Middle frontal gyrus (tissue), 1 donor: ENCODE data around the gene MMP10.
"Not testable (repeated sequence)": the region's sequence is repeated elsewhere in the genome, so short reads cannot be mapped to it uniquely, and the experiment has no call there.

Experiments used
- DNase-seq: peaks from one replicate; pipeline ENCODE4 v3.0.0-alpha.2; 2015; ENCODE audit warnings: low spot score; ENCODE audit errors: extremely low spot score

MMP10 gene

DNA sequence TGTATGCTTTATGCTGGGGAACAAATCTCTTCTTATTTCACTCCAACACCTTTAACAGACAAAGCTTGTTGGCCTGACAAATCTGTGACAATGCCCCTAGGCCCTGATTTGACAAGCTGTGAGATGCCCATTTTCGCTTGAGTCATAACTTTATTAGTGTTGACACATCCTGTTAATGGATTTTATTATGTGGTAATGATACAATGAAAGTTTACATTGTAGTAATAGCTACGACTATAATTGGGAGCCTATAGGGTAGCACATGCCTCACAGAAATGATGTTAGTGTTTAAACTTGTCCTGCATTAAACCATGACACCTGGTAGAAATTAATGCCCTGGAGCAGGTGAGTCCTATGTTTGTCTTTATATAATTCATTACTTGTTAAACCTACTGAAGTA lies 3.3 kb upstream of the MMP10 start:
- DNase-seq: no peak

DNA sequence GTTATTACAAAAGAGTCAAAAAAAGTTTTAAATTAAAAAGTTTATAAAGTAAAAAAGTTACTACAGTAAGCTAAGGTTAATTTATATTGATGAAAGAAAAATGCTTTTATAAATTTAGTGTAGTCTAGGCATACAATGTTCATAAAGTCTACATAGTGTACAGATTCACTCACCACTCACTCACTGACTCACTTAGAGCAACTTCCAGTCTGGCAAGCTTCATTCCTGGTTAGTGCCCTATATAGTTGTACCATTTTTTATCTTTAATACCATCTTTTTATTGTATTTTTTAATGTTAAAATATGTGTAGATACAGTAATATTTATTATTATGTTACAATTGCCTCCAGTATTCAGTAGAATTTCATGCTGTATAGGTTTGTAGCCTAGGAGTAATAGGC lies 2.6 kb upstream of the MMP10 start:
- DNase-seq: no peak

DNA sequence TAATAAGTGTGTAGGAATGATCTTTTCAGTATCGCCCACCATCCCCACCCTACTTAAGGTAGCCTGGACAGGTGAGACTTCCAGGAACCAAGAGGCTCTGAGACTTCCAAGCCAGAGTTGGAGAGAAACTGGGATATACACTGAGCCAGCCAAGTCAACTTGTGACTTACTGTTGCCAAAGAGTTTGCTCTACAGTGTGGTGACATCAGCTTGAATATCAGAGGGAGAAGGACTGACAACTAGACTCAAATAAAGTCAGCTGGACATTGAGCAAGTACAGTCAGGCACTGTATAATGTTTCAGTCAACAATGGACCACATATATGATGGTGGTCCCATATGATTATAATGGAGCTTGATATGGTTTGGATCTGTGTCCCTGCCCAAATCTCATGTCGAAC lies 1.2 kb upstream of the MMP10 start:
- no peak for DNase-seq

DNA sequence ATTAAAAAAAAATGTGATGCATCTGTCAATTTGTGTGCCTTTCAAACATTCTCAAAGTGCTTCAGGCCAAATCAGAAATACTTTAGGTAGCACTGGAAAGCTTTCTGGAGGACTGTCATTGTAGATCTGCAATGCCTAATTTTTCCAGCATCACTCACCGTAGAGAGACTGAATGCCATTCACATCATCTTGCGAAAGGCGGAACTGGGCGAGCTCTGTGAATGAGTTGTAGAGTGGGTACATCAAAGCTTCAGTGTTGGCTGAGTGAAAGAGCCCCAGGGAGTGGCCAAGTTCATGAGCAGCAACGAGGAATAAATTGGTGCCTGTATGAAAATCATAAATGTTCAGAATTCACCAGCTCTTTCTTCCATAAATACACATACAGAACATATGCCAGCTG lies 4.0 kb downstream of the MMP10 start:
- no peak for DNase-seq

DNA sequence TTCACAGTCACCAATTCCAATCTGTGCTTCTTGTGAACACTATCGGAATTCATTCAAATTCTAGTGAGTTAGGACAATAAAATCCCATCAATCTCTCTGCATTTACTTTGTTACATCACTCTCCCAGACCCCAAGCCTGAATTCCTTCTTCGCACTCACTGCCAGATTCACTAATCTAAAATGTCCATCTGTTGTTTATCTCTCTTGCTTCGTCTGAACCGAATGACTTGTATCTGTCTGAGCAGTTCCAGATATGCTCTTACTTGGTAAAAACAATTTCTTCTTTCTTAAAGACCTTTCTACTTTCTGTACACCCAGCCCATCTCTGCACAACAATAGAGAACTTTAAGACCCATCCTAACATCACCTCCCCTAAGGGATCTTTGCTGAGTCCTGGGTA lies 7.0 kb downstream of the MMP10 start:
- DNase-seq: no peak

DNA sequence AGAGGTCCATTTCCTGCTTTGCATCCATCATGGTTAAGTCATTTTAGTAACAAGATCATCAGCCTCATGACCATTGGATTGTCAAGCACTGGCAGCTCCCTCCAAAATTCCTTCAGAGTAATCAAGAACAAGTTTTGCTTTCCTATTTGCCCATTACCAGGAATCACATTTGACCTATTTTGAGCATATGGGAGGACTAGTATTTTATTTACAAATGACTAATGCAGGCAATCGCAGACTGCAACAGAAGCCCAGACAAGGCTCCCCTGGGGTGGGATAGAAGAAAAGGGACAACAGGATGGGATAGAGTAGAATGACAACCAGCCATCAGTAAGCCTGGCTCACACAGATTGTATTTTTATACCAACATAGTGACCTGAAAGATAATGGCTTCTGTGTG lies 9.1 kb downstream of the MMP10 start:
- no peak for DNase-seq

DNA sequence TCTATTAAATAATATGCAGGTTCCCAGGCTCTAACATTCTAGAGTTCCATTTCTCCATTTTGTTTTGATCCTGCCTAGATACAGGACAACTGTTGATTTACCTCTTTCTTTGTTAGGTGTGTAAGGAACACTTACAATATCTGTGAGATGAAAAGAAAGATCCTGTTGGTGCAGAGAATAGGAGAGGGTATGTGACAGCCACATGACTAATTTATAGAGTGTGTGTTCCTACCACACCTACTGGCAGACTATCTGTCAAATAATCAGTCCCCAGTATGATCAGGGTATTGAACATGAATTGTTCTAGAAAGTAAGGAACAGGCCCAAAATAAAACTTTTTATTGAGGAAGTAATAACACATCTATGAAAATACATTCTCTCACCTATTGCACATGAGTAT lies 10.2 kb downstream of the MMP10 start:
- no peak for DNase-seq

DNA sequence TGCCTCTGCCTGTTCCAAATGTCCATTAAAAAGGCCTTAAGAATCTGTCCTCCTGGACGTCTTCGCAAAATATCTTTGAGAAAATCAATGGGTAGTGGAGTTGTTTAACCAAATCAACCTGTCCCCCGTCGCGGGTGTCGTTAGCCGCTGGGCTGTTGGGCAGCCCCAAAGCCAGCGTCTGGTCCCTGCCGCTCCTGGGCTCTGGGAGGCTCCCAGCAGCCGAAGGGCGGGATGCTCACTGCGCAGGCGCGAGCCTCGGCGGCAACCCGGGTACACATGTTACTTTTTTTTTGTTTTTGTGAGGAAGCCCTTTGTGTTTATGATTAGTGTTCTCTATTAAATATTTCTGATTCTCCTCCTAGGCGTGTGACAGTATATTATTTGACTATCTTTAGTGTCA lies 12.6 kb downstream of the MMP10 start:
- no peak for DNase-seq

DNA sequence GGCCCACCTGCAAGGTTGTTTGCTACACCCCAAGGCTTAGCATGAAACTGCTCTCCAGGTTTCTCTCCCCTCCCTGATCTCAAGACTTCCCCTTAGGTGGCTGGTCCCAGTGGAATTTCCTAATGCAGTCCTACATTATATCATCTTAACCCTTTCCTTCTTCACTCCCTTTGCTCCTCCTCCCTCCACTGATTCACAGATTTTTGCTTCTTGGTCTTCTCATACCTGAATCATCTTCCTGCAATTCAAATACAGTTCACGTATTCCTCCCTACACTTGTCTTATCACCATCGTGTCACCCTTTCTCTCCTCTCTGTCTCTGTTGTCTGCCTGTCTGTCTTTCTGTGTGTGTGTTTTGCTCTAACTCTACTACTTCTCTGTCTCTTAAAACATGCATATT lies 17.0 kb downstream of the MMP10 start:
- DNase-seq: no peak

DNA sequence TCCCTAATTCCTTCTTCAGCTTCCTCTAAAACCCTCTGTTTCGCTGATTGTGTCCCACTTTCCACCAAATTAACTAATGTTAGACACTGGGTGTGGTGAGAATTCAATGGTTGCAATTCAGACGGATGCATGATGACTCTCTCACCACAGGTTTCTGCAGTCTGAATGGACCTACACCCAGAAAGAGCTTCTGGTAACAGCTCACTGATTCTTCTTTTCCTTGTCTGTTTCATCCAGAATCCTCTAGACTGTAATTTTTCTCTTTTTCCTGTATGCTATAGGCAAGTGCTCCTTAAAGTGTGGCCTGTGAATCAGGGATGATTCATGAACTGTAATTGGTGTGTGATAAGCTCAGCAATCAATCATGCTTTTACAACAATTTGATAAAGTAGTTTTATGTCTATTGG lies 18.1 kb downstream of the MMP10 start:
- no peak for DNase-seq

DNA sequence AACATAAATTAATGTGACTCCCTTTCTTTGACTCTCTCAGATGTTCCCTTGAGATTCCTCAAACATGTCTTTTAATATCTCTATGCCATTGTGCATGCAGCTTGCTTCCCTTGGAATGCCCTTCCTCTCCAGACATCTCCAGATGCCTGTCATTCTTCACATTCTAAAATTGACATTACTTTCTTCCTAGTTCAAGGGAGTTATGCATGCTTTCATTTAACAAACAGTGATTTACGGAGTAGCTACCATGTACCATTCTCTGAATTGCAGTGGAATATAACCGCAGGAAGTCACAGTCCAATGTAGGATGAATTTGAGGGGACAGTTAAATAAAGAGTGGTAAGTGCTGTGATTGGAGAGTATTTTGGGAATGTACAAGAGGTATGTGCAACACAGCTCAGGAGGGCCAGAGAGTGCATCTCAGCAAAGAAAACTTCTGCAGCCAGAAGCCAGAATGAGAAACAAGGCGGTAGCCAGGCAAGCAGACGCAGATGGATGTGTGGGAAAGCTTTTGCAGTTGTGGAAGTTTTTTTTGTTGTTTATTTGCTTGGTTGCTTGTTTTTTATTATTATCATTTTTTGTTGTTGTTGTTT lies 18.7 kb downstream of the MMP10 start:
- DNase-seq: no peak

DNA sequence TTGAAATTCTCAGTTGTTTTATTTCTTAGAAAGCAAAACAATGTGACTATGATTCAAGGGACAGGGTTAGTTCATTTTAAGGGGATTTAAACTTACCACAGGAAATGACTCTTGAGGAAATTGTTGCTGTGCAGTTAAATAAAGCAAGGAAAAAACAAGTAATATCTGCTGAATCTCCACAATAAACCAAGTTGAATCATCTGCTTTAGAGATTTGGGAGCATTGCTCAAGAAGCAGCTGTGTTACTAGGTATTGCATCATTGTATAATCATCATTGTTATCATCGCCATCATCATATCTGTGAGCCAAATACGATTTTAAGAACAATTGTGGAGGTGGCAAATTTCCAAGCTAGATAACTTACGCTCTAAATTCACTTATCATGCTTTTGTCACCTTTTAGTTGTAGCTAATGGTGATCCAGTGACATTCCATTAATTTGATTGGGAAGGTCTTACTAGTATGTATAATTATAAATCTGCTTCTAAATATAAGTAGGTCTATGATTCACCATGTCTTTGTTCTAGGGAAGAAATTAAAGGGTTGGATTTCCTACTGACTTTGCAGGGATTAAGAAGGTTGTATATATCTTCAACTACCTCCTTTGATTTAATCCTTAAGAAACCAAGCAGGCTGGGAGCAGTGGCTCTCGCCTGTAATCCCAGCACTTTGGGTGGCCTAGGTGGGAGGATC lies 19.9 kb downstream of the MMP10 start:
- DNase-seq: no peak

DNA sequence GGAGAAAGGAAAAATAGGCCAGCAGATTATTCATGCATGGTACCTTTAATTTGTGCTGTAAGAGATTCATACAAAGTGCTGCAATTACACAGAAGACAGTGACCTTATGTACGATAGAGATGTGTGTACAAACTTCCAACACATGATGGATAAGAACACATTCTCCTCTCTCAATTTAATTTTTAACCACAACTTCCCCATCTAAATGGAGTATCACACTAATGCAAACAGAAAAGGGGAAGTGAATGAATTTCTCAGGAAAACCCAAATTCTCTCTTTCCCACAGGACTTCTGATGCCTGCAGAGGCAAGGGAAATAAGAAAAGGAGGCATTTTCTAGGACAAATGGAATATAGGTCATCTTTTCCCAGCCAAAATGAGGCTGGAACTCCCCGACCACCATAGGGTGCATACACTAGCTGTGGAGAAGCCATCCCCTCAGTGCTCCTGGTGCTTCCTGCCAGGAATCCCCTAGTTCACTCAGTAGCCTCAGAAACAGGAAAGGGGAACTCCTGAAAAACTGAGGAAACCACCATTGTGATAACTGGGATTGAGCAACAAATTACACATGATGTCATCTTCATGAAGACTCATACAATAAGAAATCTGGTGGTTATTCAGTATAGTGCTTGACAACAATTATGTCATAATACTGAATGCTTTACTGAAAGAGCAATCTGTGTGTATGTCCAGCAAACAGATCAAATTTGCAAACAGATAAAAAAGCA lies 22.4 kb downstream of the MMP10 start:
- DNase-seq: no peak

DNA sequence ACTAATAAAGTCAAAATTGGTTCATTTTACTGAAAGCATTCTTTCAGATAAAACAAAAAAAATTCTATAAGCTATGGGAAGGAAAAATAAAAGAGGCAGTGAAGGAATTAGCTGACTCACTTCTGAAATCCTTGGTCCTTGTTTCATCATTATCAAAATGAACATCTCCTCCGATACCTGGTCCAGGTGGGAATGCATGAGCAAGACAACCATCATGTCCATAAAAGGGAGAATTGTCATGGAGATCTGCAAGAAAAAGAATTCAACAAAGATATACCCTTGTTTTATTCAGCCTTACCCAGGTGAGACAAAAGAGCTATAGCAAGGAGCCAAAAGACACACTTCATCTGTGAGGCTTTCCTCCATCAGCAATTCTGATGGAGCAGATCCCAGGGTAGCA lies 27.2 kb downstream of the MMP10 start:
- no peak for DNase-seq

DNA sequence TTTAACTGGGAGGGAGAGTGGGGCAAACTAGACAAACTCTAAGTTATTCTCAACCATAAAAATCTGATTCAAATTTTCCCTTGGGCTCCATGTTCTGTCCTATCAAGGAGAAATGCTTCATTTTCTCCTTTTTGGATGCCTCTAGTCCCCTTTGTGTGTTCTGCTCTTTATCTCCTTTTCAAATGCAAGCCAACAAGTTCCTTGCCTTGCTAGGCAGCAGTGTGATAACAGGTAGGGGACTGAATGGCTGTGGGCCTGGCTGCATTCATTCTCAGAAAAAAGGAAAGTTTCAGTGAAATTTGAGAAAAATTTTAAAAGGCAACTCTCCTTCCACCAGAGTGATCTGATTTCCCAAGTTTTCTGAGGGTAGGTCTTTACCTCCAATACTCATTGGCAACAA lies 28.8 kb downstream of the MMP10 start:
- DNase-seq: no peak

DNA sequence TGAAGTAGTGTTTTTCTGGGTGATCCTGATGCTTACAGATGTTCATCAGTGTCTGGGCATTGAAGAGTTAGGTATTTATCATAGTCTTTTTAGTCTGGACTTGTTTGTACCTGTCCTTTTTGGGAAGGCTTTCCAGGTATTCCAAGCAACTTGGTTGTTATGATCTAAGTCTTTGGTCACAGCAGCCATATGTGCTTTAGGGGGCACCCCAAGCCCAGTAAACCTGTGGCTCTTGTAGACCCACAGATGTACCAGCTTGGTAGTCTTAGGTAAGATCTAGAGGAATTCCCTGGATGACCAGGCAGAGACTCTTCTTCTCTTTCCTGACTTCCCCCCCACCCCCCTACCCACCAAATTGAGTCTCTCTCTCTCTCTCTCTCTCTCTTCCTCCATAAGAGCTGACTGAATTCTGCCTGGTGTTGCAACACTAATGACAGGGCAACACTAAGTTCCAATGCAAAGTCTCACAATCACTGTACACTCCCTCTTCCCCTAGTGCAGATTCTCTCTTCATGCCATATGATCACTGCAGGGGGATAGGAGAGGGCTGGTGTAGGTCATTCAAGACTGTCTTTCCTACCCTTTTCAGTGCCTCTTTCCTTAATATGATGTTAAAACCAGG lies 31.2 kb downstream of the MMP10 start:
- no peak for DNase-seq

DNA sequence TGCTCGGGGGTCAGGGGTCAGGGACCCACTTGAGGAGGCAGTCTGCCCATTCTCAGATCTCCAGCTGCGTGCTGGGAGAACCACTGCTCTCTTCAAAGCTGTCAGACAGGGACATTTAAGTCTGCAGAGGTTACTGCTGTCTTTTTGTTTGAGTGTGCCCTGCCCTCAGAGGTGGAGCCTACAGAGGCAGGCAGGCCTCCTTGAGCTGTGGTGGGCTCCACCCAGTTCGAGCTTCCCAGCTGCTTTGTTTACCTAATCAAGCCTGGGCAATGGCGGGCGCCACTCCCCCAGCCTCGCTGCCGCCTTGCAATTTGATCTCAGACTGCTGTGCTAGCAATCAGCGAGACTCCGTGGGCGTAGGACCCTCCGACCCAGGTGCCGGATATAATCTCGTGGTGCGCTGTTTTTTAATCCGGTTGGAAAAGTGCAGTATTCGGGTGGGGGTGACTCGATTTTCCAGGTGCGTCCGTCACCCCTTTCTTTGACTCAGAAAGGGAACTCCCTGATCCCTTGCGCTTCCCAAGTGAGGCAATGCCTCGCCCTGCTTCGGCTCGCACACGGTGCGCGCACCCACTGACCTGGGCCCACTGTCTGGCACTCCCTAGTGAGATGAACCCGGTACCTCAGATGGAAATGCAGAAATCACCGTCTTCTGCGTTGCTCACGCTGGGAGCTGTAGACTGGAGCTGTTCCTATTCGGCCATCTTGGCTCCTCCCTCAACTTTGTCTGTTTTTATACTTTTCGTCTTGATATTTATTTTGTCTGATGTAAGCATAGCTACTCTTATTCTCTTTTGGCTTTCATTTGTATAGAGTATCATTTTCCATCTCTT lies 33.5 kb downstream of the MMP10 start:
- DNase-seq: not testable (repeated sequence)

DNA sequence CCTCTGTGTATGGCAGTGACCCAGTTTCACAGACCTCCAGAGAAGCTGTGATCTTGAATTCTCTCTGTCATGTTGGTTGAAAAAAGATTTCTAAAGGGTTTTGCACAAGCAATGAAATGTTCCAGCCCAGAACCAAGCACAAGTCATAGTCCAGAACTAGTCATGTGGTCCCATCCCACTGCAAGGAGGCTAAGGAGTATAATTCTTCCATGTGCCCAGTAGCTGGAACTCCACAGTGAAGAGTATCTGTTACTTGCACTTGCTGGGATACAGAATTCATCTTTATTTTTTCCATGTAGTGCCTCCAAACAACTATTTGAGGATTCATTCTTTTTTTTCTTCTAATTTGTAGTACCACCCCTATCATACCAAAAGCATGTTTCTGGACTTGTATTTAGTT lies 45.8 kb downstream of the MMP10 start:
- no peak for DNase-seq

DNA sequence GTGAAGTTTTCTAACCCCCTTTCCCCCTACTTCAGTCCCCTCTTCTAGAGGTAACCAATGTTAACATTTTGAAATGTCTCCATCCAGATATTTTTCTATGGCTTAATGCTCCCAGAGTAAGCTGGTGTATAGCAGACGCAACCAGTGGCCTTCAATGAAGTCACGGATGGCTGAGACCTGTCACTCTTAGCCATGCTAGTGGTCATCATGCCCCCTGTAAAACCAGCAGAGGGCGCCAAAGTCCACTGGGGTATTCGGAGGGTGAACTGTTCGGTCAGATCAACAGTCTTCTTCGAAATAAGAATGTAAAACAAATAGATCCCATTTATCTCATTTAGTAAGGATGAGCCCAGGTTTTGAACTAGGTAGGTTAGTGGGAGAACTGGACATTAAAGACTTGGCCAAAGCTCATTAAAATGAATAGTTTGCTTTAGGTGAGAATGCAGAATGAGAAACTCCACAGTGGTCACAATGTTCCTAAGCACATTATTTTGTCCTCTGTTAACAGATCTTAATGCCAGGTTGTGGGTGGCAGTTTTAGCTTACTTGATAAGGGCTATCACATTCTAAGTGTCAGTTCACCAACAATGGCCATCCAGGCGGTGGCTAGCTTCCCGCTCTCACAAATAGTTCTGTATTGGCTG lies 47.1 kb downstream of the MMP10 start:
- no peak for DNase-seq

DNA sequence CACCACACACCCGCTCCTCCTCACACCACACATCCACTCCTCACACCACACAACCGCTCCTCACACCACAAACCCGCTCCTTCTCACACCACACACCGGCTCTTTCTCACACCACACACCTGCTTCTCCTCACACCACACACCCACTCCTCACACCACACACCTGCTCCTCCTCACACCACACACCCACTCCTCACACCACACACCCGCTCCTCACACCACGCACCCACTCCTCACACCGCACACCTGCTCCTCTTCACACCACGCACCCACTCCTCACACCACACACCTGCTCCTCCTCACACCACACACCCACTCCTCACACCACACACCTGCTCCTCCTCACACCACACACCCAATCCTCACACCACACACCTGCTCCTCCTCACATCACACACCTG lies 49.5 kb downstream of the MMP10 start:
- not testable (repeated sequence) for DNase-seq
